ENCODE data around the gene SERGEF.
A peak's percentile ranks its signal among the peaks of the same experiment; 100 is the strongest.

The SERGEF gene

GRCh38 chr11:18012906-18013781 is at the start of gene SERGEF:
Gene SERGEF, minus strand, starts transcription at chr11:18013047. Its CDS starts 37 bp downstream, at chr11:18013010.
- Mint-ChIP-seq H3K36me3 (peaks cover 2% of the 10 kb centered on the region), H3K27me3 (no peaks in the 10 kb centered on the region), H3K9me3 (no peaks in the 10 kb centered on the region), H3K4me3 (peak within 1 kb of the TSS; percentile 93), H3K27ac (peak within 1 kb of the TSS; percentile 95), H3K4me1 (peaks cover 36% of the 10 kb centered on the region)
- CTCF ChIA-PET: interaction anchor here (0.7 to 2.0 kb wide), 4 partner anchors 21 to 191 kb away, joined by 3 to 5 read pairs (median 4); partner anchors contain the start of gene SAAL1
- DNase-seq: peak; percentile 96

GRCh38 chr11:18061351-18061750 is 48.5 kb upstream of the SERGEF start:
- CTCF ChIA-PET: no interaction called here
- no peaks in the 10 kb centered on the region for H3K4me1 Mint-ChIP-seq
- H3K9me3 Mint-ChIP-seq: no peaks in the 10 kb centered on the region
- H3K27ac Mint-ChIP-seq: no peak overlapping the region
- no peak for DNase-seq
- H3K27me3 Mint-ChIP-seq: no peaks in the 10 kb centered on the region
- H3K36me3 Mint-ChIP-seq: no peaks in the 10 kb centered on the region
- no peak overlapping the region for H3K4me3 Mint-ChIP-seq

- Mint-ChIP-seq H3K9me3 (no peaks in the 10 kb centered on the region), H3K27me3 (no peaks in the 10 kb centered on the region), H3K4me1 (no peaks in the 10 kb centered on the region), H3K36me3 (no peaks in the 10 kb centered on the region), H3K27ac (no peak overlapping the region), H3K4me3 (no peak overlapping the region)
- CTCF ChIA-PET: no interaction called here
- no peak for DNase-seq
Measured at GRCh38 chr11:18056561-18057181, 43.8 kb upstream of the SERGEF start.

- Mint-ChIP-seq H3K27me3 (no peaks in the 10 kb centered on the region), H3K4me1 (no peaks in the 10 kb centered on the region), H3K36me3 (no peaks in the 10 kb centered on the region), H3K27ac (no peak overlapping the region), H3K9me3 (no peaks in the 10 kb centered on the region), H3K4me3 (no peak overlapping the region)
- no peak for DNase-seq
- CTCF ChIA-PET: no interaction called here
Measured at GRCh38 chr11:18054511-18055103, 41.8 kb upstream of the SERGEF start.

- no peak overlapping the region for H3K27ac Mint-ChIP-seq
- DNase-seq: no peak
- no peaks in the 10 kb centered on the region for H3K36me3 Mint-ChIP-seq
- H3K4me1 Mint-ChIP-seq: no peaks in the 10 kb centered on the region
- H3K27me3 Mint-ChIP-seq: peaks cover 20% of the 10 kb centered on the region
- H3K4me3 Mint-ChIP-seq: no peak overlapping the region
- CTCF ChIA-PET: no interaction called here
- no peaks in the 10 kb centered on the region for H3K9me3 Mint-ChIP-seq
Measured at GRCh38 chr11:18050848-18051247, 38.0 kb upstream of the SERGEF start.

- DNase-seq: no peak
- Mint-ChIP-seq H3K4me1 (no peaks in the 10 kb centered on the region), H3K27me3 (peaks cover 45% of the 10 kb centered on the region), H3K4me3 (no peak within 1 kb of the TSS), H3K36me3 (no peaks in the 10 kb centered on the region), H3K27ac (no peak within 1 kb of the TSS), H3K9me3 (no peaks in the 10 kb centered on the region)
- CTCF ChIA-PET: no interaction called here
Measured at GRCh38 chr11:18046116-18046777, 33.4 kb upstream of the SERGEF start, which contains the start of gene TPH1. Gene TPH1, minus strand, starts transcription at chr11:18046269. Its CDS starts 5,507 bp downstream, at chr11:18040762.

GRCh38 chr11:18036456-18036855 is 23.6 kb upstream of the SERGEF start:
- Mint-ChIP-seq H3K27me3 (peaks cover 12% of the 10 kb centered on the region), H3K4me3 (no peak overlapping the region), H3K4me1 (no peaks in the 10 kb centered on the region), H3K36me3 (no peaks in the 10 kb centered on the region), H3K9me3 (no peaks in the 10 kb centered on the region), H3K27ac (no peak overlapping the region)
- DNase-seq: no peak
- CTCF ChIA-PET: no interaction called here

GRCh38 chr11:18027475-18027874 is 14.6 kb upstream of the SERGEF start:
- no peak overlapping the region for H3K27ac Mint-ChIP-seq
- no peak overlapping the region for H3K4me3 Mint-ChIP-seq
- peaks cover 3% of the 10 kb centered on the region for H3K27me3 Mint-ChIP-seq
- H3K4me1 Mint-ChIP-seq: peaks cover 2% of the 10 kb centered on the region
- H3K9me3 Mint-ChIP-seq: no peaks in the 10 kb centered on the region
- DNase-seq: no peak
- H3K36me3 Mint-ChIP-seq: no peaks in the 10 kb centered on the region
- CTCF ChIA-PET: no interaction called here

GRCh38 chr11:18022419-18022818 is 9.6 kb upstream of the SERGEF start:
- Mint-ChIP-seq H3K4me3 (no peak overlapping the region), H3K27me3 (peaks cover 3% of the 10 kb centered on the region), H3K36me3 (no peaks in the 10 kb centered on the region), H3K4me1 (peaks cover 2% of the 10 kb centered on the region), H3K27ac (no peak overlapping the region), H3K9me3 (no peaks in the 10 kb centered on the region)
- CTCF ChIA-PET: interaction anchor here (0.6 kb wide), 1 partner anchor 84 kb away, joined by 3 read pairs; no protein-coding TSS in a partner anchor
- no peak for DNase-seq

- CTCF ChIA-PET: no interaction called here
- Mint-ChIP-seq H3K27me3 (peaks cover 1% of the 10 kb centered on the region), H3K9me3 (no peaks in the 10 kb centered on the region), H3K4me1 (peaks cover 4% of the 10 kb centered on the region), H3K4me3 (no peak overlapping the region), H3K27ac (no peak overlapping the region), H3K36me3 (no peaks in the 10 kb centered on the region)
- no peak for DNase-seq
Measured at GRCh38 chr11:18019650-18020049, 6.8 kb upstream of the SERGEF start.

GRCh38 chr11:18016789-18017188 is 3.9 kb upstream of the SERGEF start:
- Mint-ChIP-seq H3K27ac (no peak overlapping the region), H3K27me3 (no peaks in the 10 kb centered on the region), H3K9me3 (no peaks in the 10 kb centered on the region), H3K36me3 (peaks cover 2% of the 10 kb centered on the region), H3K4me3 (no peak overlapping the region), H3K4me1 (peaks cover 25% of the 10 kb centered on the region)
- DNase-seq: no peak
- CTCF ChIA-PET: interaction anchor here (0.6 kb wide), 1 partner anchor 20 kb away, joined by 3 read pairs; no protein-coding TSS in a partner anchor

GRCh38 chr11:18014876-18015275 is 2.0 kb upstream of the SERGEF start:
- H3K4me1 Mint-ChIP-seq: peaks cover 36% of the 10 kb centered on the region
- H3K9me3 Mint-ChIP-seq: no peaks in the 10 kb centered on the region
- DNase-seq: no peak
- peak overlapping the region; percentile 3 for H3K4me3 Mint-ChIP-seq
- CTCF ChIA-PET: interaction anchor here (1.1 to 2.0 kb wide), 2 partner anchors 9 to 91 kb away, joined by 3 to 5 read pairs; partner anchors contain the start of gene SAAL1
- peaks cover 2% of the 10 kb centered on the region for H3K36me3 Mint-ChIP-seq
- H3K27ac Mint-ChIP-seq: no peak overlapping the region
- H3K27me3 Mint-ChIP-seq: no peaks in the 10 kb centered on the region

GRCh38 chr11:18013790-18014507 is 1.1 kb upstream of the SERGEF start:
- H3K9me3 Mint-ChIP-seq: no peaks in the 10 kb centered on the region
- CTCF ChIA-PET: interaction anchor here (0.7 to 2.0 kb wide), 5 partner anchors 10 to 190 kb away, joined by 3 to 5 read pairs (median 4); partner anchors contain the start of gene SAAL1

More at GRCh38 chr11:18013790-18014507, 1.1 kb upstream of the SERGEF start:
- no peaks in the 10 kb centered on the region for H3K27me3 Mint-ChIP-seq
- peaks cover 36% of the 10 kb centered on the region for H3K4me1 Mint-ChIP-seq
- peak overlapping the region; percentile 93 for H3K4me3 Mint-ChIP-seq
- no peak for DNase-seq
- peak overlapping the region; percentile 95 for H3K27ac Mint-ChIP-seq
- H3K36me3 Mint-ChIP-seq: peaks cover 2% of the 10 kb centered on the region

All from activated naive CD4-positive, alpha-beta T cell treated with anti-CD3 and anti-CD28 coated beads, Interleukin-2, amount 10 ng/mL, durations not matched to agents 7 days and 5 days (primary cell).